ENCODE results near the gene INCENP.
"Not testable (repeated sequence)": the region's sequence is repeated elsewhere in the genome, so short reads cannot be mapped to it uniquely, and the experiment has no call there.

INCENP gene

GRCh38 chr11:62171261-62171723 lies 47.5 kb downstream of the INCENP start:
- DNase-seq (ENCODE audit: low read depth in 2 of 2): peak in 1 of 2 donors; percentile 47

DNA sequence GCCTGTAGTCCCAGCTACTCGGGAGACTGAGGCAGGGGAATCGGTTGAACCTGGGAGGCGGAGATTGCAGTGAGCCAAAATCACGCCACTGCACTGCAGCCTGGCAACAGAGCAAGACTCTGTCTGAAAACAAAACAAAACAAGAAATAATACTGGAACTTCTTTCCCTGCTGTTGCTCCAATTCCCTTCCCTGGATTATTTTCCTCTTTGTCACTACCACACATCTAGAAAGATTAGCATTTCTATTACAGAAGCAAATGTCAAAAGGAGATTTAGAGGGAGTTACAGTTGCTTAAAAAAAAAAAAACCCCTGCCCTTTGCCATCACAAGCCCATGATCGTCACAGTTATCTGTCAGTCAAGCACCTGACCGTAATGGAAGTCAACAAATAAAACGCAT lies 48.5 kb downstream of the INCENP start:
- DNase-seq (ENCODE audit: low read depth in 2 of 2): no peak

GRCh38 chr11:62176766-62177165 lies 53.0 kb downstream of the INCENP start:
- no peak for DNase-seq (ENCODE audit: low read depth in 2 of 2)

DNA sequence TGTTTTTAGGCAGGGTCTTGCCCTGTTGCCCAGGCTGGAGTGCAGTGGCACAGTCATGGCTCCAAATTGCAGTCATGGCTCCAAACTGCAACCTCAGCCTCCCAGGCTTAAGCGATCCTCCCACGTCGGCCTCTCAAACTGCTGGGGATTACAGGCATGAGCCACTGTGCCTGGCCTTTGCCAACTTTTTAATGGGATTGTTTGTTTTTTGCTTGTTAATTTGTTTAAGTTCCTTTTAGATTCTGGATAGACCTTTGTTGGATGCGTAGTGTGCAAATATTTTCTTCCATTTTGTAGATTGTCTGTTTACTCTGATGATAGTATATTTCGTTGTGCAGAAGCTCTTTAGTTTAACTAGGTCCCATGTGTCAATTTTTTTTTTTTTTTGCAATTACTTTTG lies 56.2 kb downstream of the INCENP start:
- DNase-seq (ENCODE audit: low read depth in 2 of 2): no peak

- no peak for DNase-seq (ENCODE audit: low read depth in 2 of 2)
Observed at GRCh38 chr11:62181097-62181496, 57.3 kb downstream of the INCENP start.

DNA sequence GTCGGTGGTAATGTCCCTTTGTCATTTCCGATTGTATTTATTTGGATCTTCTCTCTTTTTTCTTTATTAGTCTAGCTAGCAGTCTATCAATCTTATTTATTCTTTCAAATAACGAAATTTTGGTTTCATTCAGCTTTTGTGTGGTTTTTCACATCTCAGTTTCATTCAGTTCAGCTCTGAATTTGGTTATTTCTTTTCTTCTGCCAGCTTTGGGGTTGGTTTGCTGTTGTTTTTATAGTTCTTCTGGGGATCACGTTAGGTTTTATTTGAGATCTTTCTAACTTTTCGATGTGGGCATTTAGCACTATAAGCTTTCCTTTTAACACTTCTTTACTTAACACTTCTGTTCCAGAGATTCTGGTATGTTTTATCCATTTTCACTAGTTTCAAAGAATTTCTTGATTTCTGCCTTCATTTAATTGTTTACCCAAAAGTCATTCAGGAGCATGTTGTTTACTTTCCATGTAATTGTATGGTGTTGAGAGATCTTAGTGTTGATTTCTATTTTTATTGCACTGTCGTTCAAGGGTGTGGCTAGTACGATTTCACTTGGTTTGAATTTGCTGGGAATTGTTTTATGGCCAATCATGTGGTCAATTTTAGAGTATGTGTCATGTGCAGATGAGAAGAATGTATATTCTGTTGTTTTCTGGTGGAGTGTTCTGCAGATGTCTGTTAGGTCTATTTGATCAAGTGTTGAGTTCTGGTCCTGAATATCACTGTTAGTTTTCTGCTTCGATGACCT lies 58.5 kb downstream of the INCENP start:
- no peak for DNase-seq (ENCODE audit: low read depth in 2 of 2)

DNA sequence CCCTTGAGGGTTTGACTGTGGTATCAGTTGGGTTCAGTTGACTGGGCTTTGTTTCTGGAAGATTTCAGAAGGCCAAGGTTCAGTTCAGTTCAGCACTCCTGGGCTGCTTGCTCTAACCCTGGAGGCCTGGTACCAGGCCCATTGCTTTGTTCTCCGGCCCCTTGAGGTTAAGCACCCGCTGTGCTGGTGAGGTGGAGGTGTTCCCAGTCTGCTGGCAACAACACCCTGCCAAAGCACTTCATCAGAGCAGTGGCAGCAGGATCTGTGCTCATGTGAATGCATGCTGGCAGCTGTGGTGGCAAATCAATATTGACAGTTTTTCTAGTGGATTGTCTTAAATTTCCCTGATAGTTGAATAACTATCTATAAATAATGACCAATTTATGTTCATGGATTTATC lies 62.4 kb downstream of the INCENP start:
- DNase-seq (ENCODE audit: low read depth in 2 of 2): no peak

DNA sequence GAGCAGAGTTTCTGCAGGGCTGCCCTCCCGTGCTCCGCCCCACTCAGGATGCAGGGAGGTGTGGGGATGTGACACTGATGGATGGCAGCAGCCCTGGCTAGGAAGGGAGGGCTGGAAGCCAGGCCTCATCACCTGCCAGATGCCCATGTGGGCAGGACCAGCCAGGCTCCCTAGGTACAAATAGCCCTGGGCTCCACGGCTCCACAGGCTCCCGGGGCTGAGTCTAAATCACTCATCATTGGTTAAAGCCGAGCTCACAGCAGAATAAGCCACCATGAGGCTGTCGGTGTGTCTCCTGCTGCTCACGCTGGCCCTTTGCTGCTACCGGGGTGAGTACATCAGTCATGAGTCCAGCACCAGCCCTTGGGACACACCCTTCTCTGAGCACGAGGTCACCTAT lies 66.2 kb downstream of the INCENP start, which contains the start of gene SCGB1D1:
Gene SCGB1D1 (plus strand): TSS at position 206 of the 400 bp plus-strand sequence. CDS start 69 bp downstream, at position 275.
- DNase-seq (ENCODE audit: low read depth in 2 of 2): no peak

GRCh38 chr11:62193952-62194351 lies 70.1 kb downstream of the INCENP start:
- no peak for DNase-seq (ENCODE audit: low read depth in 2 of 2)

DNA sequence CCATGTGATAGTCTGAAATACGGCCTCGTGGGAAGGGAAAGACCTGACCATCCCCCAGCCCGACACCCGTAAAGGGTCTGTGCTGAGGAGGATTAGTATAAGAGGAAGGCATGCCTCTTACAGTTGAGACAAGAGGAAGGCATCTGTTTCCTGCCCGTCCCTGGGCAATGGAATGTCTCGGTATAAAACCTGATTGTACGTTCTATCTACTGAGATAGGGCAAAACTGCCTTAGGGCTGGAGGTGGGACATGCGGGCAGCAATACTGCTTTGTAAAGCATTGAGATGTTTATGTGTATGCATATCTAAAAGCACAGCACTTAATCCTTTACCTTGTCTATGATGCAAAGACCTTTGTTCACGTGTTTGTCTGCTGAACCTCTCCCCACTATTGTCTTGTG lies 71.2 kb downstream of the INCENP start:
- not testable (repeated sequence) for DNase-seq (ENCODE audit: low read depth in 2 of 2)

DNA sequence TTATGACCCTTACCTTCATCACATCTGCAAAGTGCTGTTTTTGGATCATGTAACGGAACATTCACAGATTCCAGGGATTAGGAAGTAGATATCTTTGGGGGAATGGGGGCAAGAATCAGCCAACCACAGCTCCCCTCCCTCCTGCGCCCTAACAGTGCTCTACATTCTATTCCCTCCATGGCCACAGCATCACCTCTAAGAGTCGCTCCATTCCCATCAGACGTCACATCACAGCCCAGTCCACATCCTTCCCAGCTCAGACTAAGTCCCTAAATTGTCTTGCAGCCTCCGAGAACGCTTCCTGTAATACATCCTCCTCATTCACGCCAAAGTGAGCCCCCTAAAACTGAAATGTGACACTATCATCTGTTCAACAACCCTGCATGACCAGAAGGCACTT lies 72.1 kb downstream of the INCENP start:
- no peak for DNase-seq (ENCODE audit: low read depth in 2 of 2)

- DNase-seq (ENCODE audit: low read depth in 2 of 2): not testable (repeated sequence)
Observed at GRCh38 chr11:62197400-62197799, 73.6 kb downstream of the INCENP start.

GRCh38 chr11:62201376-62201775 lies 77.6 kb downstream of the INCENP start:
- DNase-seq (ENCODE audit: low read depth in 2 of 2): no peak
